ENCODE data around the gene FAM151B.
"Not testable (repeated sequence)": the region's sequence is repeated elsewhere in the genome, so short reads cannot be mapped to it uniquely, and the experiment has no call there.

FAM151B gene

DNA sequence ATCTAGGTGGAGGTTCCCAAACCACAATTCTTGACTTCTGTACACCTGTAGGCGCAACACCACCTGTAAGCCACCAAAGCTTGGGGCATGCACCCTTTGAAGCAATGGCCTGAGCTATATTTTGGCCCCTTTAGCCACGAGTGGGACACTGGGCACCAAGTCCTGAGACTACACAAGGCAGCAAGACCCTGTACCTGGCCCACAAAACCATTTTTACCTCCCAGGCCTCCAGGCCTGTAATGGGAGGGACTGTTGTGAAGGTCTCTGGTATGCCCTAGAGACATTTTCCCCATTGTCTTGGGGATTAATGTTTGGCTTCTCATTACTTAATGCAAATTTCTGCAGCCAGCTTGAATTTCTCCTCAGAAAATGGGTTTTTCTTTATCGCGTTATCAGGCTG lies 24.6 kb upstream of the FAM151B start:
- no peaks in the 10 kb centered on the region; the same call in 1 of the 2 replicates for H3K36me3 ChIP-seq (ENCODE audit: control insufficient read depth, insufficient read depth, low read length)
- no peak for DNase-seq (ENCODE audit: extremely low read depth, insufficient read length)

DNA sequence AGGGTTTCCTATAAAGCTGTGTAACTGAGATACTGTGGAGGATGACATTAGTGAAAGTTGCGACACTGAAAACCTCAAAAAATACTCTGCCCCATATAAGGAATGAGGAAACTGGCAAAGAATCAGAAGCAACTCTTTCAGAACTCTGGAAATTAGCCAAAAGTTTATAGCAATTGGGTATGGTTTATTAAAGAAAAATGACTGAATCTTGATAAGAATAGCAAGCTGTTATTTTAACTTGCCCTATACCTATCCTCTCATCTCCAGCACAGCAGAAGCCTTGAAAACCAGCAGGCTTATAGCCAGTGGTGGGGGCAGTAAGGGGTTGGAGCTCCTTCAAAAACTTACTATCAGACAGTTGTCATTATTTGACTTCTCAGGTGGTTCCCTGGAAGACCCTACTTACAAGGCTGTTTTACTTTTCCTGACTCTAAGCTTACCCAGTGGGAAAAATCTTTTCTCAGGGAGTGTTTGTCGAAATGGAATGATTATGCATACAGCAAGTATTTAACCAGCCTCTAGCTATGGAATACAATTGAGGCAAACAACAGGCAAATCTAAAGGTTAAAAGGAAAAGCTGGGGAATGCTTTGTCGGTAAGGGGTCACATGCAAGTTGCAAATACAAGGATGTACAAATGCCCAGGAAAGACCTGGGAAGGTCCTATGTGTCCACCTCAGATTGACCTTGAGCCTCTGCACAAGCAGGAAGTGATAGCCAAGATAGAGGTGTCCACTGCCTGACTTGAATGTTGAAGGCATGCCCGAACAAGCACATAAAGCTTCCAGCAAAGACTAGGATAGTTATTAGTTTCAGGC lies 21.0 kb upstream of the FAM151B start:
- no peak for DNase-seq (ENCODE audit: extremely low read depth, insufficient read length)
- TF ChIP-seq, protein P1, sequence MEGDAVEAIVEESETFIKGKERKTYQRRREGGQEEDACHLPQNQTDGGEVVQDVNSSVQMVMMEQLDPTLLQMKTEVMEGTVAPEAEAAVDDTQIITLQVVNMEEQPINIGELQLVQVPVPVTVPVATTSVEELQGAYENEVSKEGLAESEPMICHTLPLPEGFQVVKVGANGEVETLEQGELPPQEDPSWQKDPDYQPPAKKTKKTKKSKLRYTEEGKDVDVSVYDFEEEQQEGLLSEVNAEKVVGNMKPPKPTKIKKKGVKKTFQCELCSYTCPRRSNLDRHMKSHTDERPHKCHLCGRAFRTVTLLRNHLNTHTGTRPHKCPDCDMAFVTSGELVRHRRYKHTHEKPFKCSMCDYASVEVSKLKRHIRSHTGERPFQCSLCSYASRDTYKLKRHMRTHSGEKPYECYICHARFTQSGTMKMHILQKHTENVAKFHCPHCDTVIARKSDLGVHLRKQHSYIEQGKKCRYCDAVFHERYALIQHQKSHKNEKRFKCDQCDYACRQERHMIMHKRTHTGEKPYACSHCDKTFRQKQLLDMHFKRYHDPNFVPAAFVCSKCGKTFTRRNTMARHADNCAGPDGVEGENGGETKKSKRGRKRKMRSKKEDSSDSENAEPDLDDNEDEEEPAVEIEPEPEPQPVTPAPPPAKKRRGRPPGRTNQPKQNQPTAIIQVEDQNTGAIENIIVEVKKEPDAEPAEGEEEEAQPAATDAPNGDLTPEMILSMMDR (IDR thresholded peaks at IDR 0.05; ENCODE audit: insufficient read depth, low read length, poor library complexity, severe bottlenecking) = no peak
- Histone ChIP-seq H3K4me3 (replicated peaks; ENCODE audit: low read depth, low read length) (no peak overlapping the region), H3K27me3 (replicated peaks; ENCODE audit: control insufficient read depth, insufficient read depth, low read length) (no peaks in the 10 kb centered on the region), H3K36me3 (ENCODE audit: control insufficient read depth, insufficient read depth, low read length) (no peaks in the 10 kb centered on the region; the same call in 1 of the 2 replicates)

More for the DNA sequence above, 24.6 kb upstream of the FAM151B start:
- Histone ChIP-seq H3K27me3 (replicated peaks; ENCODE audit: control insufficient read depth, insufficient read depth, low read length) (no peaks in the 10 kb centered on the region), H3K4me3 (replicated peaks; ENCODE audit: low read depth, low read length) (no peak overlapping the region)
- TF ChIP-seq, protein P1 (IDR thresholded peaks at IDR 0.05; ENCODE audit: insufficient read depth, low read length, poor library complexity, severe bottlenecking) = no peak

DNA sequence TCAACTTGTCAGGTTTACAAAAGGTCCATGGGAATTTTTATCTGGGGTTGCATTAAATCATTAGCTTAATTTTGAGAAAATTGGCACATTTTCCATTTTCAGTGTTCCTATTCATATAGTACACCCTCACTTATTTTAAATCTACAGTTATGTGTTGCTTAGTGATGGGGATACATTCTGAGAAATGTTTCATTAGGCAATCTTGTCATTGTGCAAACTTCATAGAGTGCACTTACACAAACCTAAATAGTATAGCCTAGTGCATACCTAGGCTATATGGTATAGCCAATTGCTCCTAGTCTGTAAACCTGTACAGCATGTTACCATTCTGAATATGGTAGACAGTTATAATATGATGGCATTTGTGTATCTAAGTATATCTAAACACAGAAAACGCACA lies 19.8 kb upstream of the FAM151B start:
- no peaks in the 10 kb centered on the region; the same call in 1 of the 2 replicates for H3K36me3 ChIP-seq (ENCODE audit: control insufficient read depth, insufficient read depth, low read length)
- H3K27me3 ChIP-seq (replicated peaks; ENCODE audit: control insufficient read depth, insufficient read depth, low read length) = no peaks in the 10 kb centered on the region
- no peak overlapping the region for H3K4me3 ChIP-seq (replicated peaks; ENCODE audit: low read depth, low read length)
- DNase-seq (ENCODE audit: extremely low read depth, insufficient read length) = no peak
- TF ChIP-seq, protein P1 (IDR thresholded peaks at IDR 0.05; ENCODE audit: insufficient read depth, low read length, poor library complexity, severe bottlenecking) = no peak

DNA sequence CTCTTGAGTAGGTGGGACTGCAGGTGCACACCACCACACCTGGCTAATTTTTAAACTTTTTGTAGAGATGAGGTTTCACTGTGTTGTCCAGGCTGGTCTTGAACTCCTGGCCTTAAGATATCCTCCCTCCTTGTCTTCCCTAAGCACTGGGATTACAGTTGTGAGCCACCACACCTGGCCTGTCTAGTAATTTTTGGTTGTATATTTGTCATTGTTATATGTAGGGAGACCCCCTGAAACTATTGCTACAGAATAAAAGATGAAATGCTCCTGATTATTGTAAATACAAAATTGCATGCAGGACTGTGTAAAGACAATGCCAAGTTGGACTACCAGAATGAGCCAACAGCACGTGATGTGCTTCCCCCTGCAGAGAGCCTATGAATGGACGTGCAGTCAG lies 17.3 kb upstream of the FAM151B start:
- H3K27me3 ChIP-seq (replicated peaks; ENCODE audit: control insufficient read depth, insufficient read depth, low read length); H3K36me3 ChIP-seq (ENCODE audit: control insufficient read depth, insufficient read depth, low read length); DNase-seq (ENCODE audit: extremely low read depth, insufficient read length); H3K4me3 ChIP-seq (replicated peaks; ENCODE audit: low read depth, low read length): not testable (repeated sequence)

DNA sequence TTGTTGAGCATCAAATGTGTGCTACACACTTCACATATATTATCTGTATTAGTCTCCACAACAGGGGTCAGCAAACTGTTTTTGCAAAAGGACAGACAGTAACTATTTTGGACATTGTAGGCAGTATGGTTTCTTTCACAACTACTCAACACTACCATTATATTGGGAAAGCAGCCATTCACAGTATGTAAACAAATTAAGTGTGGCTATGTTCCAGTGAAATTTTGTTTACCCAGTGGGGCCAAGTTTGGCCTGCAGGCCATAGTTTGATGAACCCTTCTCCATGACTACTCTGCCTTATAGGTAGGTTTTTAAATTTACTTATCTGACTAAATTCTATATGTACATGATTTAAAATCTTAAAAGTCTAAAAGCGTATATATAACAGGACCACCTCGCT lies 13.0 kb upstream of the FAM151B start:
- no peak for DNase-seq (ENCODE audit: extremely low read depth, insufficient read length)
- TF ChIP-seq, protein P1 (IDR thresholded peaks at IDR 0.05; ENCODE audit: insufficient read depth, low read length, poor library complexity, severe bottlenecking) = no peak
- Histone ChIP-seq H3K36me3 (ENCODE audit: control insufficient read depth, insufficient read depth, low read length) (peaks cover 2% of the 10 kb centered on the region), H3K4me3 (replicated peaks; ENCODE audit: low read depth, low read length) (no peak overlapping the region), H3K27me3 (replicated peaks; ENCODE audit: control insufficient read depth, insufficient read depth, low read length) (no peaks in the 10 kb centered on the region)

DNA sequence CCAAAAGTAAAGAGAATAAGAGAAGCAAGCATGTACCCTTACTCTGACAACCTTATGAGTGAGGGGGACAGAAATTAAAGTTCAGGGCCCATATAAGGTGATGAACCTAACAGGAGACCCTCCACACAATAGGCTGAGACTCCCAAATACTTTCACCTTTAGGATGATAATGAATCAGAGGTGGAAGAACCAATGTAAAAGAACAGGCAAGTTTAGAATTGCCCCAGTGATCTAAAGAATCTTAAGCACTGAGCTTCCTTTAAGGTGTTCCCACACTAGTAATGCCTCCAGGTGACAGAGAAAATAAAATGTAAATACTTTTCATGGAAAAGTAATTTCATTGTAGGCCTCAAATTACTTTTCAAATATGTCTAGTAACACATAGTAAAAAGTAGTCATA lies 8.2 kb upstream of the FAM151B start:
- no peak overlapping the region for H3K4me3 ChIP-seq (replicated peaks; ENCODE audit: low read depth, low read length)
- H3K36me3 ChIP-seq (ENCODE audit: control insufficient read depth, insufficient read depth, low read length) = peaks cover 2% of the 10 kb centered on the region; the same call in 1 of the 2 replicates
- TF ChIP-seq, protein P1 (IDR thresholded peaks at IDR 0.05; ENCODE audit: insufficient read depth, low read length, poor library complexity, severe bottlenecking) = no peak
- H3K27me3 ChIP-seq (replicated peaks; ENCODE audit: control insufficient read depth, insufficient read depth, low read length) = no peaks in the 10 kb centered on the region
- DNase-seq (ENCODE audit: extremely low read depth, insufficient read length) = no peak

Measured in GM06990 (cell line).